Muscle layer of colon (tissue), 2 donors: ENCODE measurements around the gene ZNF276.
"Not testable (repeated sequence)": the region's sequence is repeated elsewhere in the genome, so short reads cannot be mapped to it uniquely, and the experiment has no call there.

Source experiments
- H3K27ac ChIP-seq: one replicate; pipeline ENCODE4 v1.7.0; 2013; ENCODE audit warnings: low read depth, mild to moderate bottlenecking, low read length, moderate library complexity
- H3K27me3 ChIP-seq, 2 donors: one replicate each; pipeline ENCODE4 v1.7.0; 2013; ENCODE audit warnings: low read length in 2 of 2, mild to moderate bottlenecking in 2 of 2; ENCODE audit not compliant: insufficient read depth in 2 of 2, control insufficient read depth in 1 of 2
- H3K36me3 ChIP-seq: one replicate; pipeline ENCODE4 v1.7.0; 2013; ENCODE audit warnings: mild to moderate bottlenecking, low read length; ENCODE audit not compliant: insufficient read depth
- H3K4me1 ChIP-seq: one replicate; pipeline ENCODE4 v1.7.0; 2013; ENCODE audit warnings: mild to moderate bottlenecking, low read length; ENCODE audit not compliant: insufficient read depth
- H3K4me3 ChIP-seq, 2 donors: one replicate each; pipeline ENCODE4 v1.7.0; 2013; ENCODE audit warnings: low read length in 2 of 2, low read depth in 1 of 2, mild to moderate bottlenecking in 1 of 2, moderate library complexity in 1 of 2
- H3K9ac ChIP-seq: one replicate; pipeline ENCODE4 v1.7.0; 2013; ENCODE audit warnings: low read length
- H3K9me3 ChIP-seq: one replicate; pipeline ENCODE4 v1.7.0; 2013; ENCODE audit warnings: mild to moderate bottlenecking, low read length
- donor health status: abdominal sarcoma.
- donor health status: Adenocarcinoma of cecum.

The ZNF276 gene

DNA sequence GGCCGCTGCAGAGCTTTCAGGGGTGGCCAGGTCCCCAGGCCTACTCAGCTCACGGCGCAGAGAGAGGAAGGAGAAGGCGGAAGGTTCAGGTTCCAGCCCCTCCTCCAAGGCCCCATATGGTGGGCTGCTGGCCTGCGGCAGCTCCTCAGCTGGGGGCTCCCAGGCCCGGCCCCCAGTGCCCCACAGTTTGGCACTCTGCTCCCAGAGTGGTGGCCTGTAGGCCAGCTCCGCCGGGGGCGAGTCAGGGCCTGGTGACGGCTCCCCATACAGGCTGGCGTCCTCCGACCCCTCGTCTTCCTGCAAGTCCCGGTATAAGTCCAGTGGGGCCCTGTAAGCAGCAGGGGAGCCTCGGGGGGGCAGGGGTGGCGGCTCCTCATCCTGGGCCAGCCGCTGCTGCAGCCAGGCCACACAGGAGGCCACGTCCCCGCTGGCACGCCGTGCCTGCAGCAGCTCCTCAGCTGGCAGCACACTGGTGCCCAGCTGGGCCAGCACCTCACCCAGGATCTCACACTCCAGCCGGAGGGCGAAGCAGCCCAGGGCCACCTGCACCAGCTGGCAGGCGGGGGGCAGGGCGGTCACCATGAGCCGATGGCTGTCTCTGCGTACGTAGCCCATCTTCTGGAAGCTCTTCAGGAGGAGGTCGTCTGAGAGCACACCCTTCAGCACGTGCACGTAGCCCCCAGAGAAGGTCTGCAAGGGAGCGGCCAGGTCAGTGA is 23.6 kb upstream of the ZNF276 start:
- Histone ChIP-seq H3K4me3 (no peak overlapping the region), H3K27me3 (peaks cover 0 to 21% of the 10 kb centered on the region in 2 donors), H3K9ac (no peak overlapping the region), H3K27ac (no peak overlapping the region), H3K4me1 (peaks cover 8% of the 10 kb centered on the region), H3K9me3 (no peaks in the 10 kb centered on the region), H3K36me3 (peaks cover 13% of the 10 kb centered on the region)

DNA sequence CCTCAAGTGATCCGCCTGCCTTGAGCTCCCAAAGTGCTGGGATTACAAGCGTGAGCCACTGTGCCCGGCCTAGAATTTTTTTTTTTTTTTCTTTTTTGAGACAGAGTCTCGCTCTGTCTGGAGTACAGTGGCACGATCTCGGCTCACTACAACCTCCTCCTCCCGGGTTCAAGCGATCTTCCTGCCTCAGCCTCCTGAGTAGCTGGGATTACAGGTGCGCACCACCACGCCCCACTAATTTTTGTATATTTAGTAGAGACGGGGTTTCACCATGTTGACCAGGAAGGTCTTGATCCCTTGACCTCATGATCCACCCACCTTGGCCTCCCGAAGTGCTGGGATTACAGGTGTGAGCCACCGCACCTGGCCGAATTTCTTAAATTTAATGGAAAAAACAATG is 22.6 kb upstream of the ZNF276 start:
- H3K9me3 ChIP-seq, H3K9ac ChIP-seq, H3K27ac ChIP-seq, H3K4me3 ChIP-seq, H3K4me1 ChIP-seq, H3K36me3 ChIP-seq: not testable (repeated sequence)
- H3K27me3 ChIP-seq = peaks cover 0 to 27% of the 10 kb centered on the region in 2 donors

DNA sequence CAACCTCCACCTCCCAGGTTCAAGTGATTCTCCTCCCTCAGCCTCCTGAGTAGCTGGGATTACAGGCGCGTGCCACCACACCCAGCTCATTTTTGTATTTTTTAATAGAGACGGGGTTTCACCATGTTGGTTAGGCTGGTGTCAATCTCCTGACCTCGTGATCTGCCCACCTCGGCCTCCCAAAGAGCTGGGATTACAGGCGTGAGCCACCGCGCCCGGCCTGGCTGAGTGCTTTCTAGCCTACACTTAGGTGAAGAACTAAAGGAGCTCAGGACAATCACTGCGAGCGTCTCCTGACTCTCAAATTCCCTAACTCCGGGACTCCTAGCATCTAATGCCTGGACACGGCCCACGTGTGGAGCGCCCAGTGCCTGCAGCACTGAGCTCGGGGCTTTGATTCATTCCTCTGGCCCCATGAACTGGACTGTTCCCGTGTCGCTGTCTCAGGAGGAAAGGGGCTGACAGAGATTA is 21.7 kb upstream of the ZNF276 start:
- H3K36me3 ChIP-seq, H3K9me3 ChIP-seq, H3K4me3 ChIP-seq, H3K27ac ChIP-seq, H3K4me1 ChIP-seq, H3K9ac ChIP-seq: not testable (repeated sequence)
- H3K27me3 ChIP-seq = peaks cover 0 to 34% of the 10 kb centered on the region in 2 donors

DNA sequence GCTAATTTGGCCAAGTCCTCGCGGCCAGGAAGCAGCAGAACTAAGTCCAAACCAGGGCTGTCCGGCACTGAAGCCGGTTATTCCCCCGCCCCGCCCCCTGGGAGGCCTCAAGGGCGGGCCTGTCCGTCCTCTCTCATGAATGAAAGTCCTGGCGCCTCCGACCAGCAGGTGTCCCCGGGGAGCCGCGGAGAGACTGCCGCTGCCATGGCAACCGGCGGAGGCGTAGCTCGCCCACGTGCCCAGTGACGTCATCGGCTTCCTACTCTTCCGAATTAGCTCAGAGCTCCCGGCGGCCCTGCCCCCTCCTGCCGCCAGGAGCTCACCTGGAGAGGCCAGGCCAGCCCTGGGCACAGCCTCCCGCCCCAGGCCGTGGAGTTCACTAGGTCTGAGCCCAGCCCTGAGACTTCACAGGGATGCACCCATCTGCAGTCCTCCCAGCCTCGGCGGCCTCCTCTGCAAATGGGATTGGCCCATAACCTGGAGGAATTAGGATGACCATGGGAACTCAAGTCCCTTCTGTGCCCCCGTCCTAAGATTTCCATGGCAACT is 21.2 kb upstream of the ZNF276 start:
- peak overlapping the region; percentile 1 for H3K27ac ChIP-seq
- no peaks in the 10 kb centered on the region for H3K9me3 ChIP-seq
- H3K36me3 ChIP-seq = no peaks in the 10 kb centered on the region
- no peak overlapping the region for H3K9ac ChIP-seq
- peaks cover 0 to 39% of the 10 kb centered on the region in 2 donors for H3K27me3 ChIP-seq
- H3K4me3 ChIP-seq = peak overlapping the region; percentile 24 to 58
- H3K4me1 ChIP-seq = peaks cover 8% of the 10 kb centered on the region

DNA sequence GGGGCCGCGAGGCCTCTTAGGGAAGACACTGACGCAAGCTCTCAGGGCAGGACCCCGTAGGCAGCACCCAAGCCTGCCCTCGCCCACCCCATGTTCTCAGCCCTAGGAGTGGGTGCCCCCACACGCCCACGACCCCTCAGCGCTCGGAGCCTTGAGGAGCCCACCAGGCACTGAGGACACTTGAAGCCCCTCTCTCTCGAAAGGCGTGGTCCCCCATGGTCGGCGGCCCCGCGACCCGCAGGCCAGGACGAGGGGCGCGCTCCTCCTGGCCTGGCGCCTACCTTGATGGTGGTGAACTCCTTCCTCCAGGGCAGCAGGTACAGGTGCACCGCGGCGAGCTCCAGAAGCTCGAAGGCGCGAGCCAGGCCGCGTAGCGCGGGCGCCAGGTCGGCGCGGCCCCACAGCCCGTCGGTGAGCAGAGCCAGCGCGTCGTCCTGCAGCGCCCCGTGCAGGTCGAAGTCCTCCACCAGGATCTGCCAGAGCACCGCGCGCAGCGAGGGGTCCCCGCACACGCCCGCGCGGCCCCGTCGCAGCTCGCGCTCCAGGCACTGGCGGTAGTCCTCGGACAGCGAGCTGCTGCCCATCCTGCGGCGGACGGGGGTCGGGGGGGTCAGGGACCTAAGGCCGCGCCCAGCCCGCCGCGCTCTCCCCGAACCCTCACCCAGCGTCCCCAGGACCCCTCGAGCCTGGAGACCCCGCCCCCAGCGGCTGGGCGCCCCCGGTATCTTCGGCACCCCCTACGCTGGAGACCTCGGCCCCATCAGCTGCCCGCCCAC is 20.5 kb upstream of the ZNF276 start:
- Histone ChIP-seq H3K4me3 (peak overlapping the region; percentile 24 to 58), H3K36me3 (no peaks in the 10 kb centered on the region), H3K27me3 (peaks cover 0 to 40% of the 10 kb centered on the region in 2 donors), H3K4me1 (peaks cover 8% of the 10 kb centered on the region), H3K9me3 (no peaks in the 10 kb centered on the region), H3K9ac (no peak overlapping the region), H3K27ac (peak overlapping the region; percentile 1)

DNA sequence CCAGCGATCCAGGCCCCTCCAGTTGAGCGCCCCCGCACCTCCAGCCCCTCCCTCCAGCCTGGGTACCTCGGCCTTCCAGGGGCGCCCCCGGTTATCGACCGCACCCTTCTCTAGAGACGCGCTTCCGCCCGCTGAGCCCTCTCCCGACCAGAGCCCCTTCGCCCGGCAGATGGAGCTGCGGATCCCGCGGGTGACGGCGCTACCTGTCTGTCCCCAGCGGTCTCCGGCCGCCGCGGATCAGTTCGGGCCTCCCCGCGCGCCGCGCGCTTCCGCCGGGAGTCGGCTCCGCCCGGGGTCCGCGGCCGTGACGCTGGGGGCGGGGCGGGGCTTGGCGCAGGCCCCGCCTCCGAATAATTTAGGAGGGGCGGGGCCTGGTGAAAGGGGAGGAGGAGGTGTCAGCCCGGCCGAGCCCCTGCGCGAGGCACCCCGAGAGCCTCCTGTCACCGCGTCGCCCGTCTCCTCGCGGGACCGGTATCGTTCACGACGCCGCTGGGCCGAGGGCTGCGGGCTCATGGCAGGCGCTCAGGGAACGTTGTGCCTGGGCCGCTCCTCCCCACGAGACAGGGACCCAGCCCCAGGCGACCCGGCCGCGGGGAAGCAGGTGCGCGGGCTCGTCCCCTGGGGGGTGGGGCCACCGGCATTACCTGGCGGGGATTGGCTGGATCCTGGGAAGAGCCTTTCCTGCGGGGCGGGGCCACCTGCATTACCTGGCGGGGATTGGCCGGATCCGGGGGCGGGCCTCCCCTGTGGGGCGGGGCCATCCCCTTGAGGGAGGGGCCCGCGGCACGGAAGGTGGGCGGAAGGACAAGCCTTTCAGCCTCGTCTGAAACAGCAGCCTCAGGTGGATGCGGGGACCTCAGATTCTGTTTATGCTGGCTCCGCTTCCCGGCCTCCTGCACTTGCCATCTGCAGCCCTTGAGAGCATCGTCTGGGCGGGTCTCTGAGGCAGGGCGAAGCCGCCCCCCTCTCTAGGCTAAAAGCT is 19.6 kb upstream of the ZNF276 start, which contains the start of gene SPATA2L:
Gene SPATA2L, minus strand, starts transcription at position 281 of the 982 bp plus-strand sequence. CDS start 473 bp downstream, outside the sequence.
- Histone ChIP-seq H3K27ac (peak within 1 kb of the TSS; percentile 1), H3K27me3 (peaks cover 0 to 40% of the 10 kb centered on the region in 2 donors), H3K4me1 (peaks cover 8% of the 10 kb centered on the region), H3K9me3 (no peaks in the 10 kb centered on the region), H3K9ac (no peak within 1 kb of the TSS), H3K4me3 (peak within 1 kb of the TSS; percentile 50 to 58), H3K36me3 (no peaks in the 10 kb centered on the region)

DNA sequence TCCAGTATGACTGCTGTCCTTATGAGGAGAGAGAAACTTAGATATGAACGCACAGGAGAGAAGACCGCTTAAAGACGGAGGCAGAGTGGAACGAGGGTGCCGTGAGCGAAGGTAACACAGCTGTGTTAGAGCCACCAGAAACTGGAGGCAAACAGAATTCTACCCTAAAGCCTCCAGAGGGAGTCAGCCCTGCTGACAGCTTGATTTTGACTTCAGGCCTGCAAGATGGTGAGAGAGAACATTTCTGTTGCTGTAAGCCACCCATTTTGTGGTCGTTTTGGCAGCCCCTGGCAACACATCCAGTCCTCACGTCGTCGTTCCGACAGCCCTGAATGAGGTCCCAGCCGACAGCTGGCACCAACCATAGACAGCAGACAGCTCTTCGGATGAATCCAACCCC is 17.1 kb upstream of the ZNF276 start:
- Histone ChIP-seq H3K36me3 (no peaks in the 10 kb centered on the region), H3K27me3 (peaks cover 0 to 40% of the 10 kb centered on the region in 2 donors), H3K9ac (no peak overlapping the region), H3K4me3 (no peak overlapping the region), H3K4me1 (peaks cover 8% of the 10 kb centered on the region), H3K9me3 (no peaks in the 10 kb centered on the region), H3K27ac (no peak overlapping the region)

DNA sequence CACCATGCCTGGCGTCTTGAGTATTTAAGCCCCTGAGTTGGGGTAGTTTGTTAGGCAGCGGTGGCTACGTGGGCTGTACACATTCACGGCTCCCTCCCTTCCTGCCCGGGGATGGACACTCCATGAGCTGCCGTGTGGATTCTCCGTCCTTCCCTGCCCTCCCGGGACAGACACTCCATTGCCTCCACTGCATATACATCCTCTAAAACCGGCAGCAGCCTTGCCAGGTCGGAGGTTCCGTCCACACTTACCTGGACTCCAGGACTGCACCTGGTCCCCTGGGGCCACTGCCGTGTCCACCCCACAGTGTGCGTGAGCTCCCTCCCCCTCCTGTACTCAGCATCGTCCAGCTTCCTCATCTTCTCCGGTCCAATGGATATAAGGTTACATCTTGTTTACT is 16.3 kb upstream of the ZNF276 start:
- no peak overlapping the region for H3K9ac ChIP-seq
- no peak overlapping the region for H3K27ac ChIP-seq
- peaks cover 0 to 40% of the 10 kb centered on the region in 2 donors for H3K27me3 ChIP-seq
- no peak overlapping the region for H3K4me3 ChIP-seq
- H3K36me3 ChIP-seq = no peaks in the 10 kb centered on the region
- H3K9me3 ChIP-seq = no peaks in the 10 kb centered on the region
- peaks cover 8% of the 10 kb centered on the region for H3K4me1 ChIP-seq

DNA sequence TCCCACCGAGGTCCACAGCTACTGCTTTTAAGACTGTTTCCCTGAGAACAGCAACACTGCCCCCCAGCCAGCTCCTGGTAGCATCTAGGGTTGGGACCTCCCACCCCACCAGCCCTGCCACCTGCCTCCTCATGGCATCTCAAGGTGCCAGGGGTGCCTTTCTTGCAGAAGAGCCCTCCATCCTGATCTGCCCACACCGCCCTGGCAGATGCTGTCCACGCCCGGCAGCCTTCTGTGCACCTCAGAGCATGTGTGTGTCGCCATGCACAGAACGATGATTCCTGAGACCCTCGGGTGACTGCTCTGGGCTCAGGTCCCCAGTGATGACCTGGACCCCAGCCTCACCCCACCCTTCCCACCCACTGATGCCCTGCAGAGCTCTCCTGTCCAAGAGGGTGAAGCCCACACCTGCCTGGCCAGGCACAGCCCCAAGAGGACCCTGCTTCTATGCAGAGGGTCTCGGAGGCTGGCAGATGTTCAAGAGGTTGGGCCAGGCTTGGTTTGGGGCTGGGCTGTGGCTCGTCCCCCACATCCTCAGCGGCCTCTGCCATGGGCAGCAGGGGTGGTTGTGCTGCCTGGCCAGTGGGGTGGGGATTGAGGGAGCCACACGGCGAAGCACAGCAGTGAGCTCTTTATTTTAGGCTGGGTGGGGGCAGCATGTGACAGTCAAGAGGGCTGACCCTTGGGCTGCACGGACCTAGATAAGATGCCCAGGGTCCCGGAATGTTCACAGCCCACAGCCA is 14.6 kb upstream of the ZNF276 start:
- Histone ChIP-seq H3K4me3 (no peak overlapping the region), H3K36me3 (no peaks in the 10 kb centered on the region), H3K27ac (no peak overlapping the region), H3K9ac (no peak overlapping the region), H3K9me3 (no peaks in the 10 kb centered on the region), H3K4me1 (no peaks in the 10 kb centered on the region), H3K27me3 (peaks cover 0 to 30% of the 10 kb centered on the region in 2 donors)

DNA sequence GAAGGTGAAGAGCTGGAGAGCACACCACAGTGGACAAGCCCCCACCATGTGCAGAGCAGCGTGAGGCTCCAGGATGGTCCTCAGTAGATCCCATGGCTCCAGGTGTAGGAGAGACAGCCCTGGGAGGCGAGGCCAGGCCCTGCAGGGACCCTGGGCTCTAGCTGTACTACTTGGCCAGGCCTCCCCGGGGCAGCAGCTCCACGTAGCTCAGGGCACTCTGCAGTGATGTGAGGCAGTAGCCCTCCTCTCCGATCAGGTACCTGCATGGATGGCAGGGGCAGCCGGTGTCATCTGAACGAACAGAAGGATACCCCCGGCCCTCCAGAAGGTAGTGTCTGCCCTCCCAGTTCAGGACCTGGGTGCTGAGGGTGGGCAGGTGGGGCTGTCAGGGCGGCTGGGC is 13.6 kb upstream of the ZNF276 start:
- H3K9ac ChIP-seq = no peak overlapping the region
- H3K27me3 ChIP-seq = peaks cover 0 to 30% of the 10 kb centered on the region in 2 donors
- H3K4me1 ChIP-seq = no peaks in the 10 kb centered on the region
- no peak overlapping the region for H3K27ac ChIP-seq
- no peaks in the 10 kb centered on the region for H3K9me3 ChIP-seq
- no peaks in the 10 kb centered on the region for H3K36me3 ChIP-seq
- H3K4me3 ChIP-seq = no peak overlapping the region
